SH-SY5Y (cell line): ENCODE results near the gene DTX4.

Experiments used
- GATA2 ChIP-seq: IDR thresholded peaks from 2 replicates; pipeline ENCODE4 v1.6.1; 2011; ENCODE audit warnings: mild to moderate bottlenecking, low read depth, low read length
- GATA3 ChIP-seq: IDR thresholded peaks from 2 replicates; pipeline ENCODE4 v1.6.1; 2011; ENCODE audit warnings: low read depth, mild to moderate bottlenecking, low read length, moderate library complexity

DNA sequence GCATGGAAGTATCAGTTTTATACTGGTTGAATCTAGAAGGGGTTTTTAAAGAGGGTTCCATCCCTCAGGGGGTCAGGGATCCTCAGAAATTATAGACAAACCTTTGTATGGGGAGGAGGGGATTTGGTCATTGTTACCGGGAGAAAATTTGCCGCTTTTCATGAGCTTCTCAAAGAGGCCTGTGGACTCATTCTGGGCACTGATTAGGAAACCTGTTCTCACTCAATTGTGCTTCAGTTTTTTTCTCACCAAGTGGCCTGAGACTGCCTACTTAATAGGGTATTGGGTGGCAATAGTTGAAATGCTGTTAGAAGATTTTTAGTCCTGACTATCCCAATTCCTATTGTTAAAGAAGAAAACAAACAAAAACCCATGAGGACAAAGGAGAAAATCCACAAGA lies 26.8 kb downstream of the DTX4 start:
- no peak for TF ChIP-seq GATA3
- no peak for TF ChIP-seq GATA2
